ENCODE results near the gene SARM1. TPM values are rescaled to one million over a fixed set of nuclear protein-coding genes. Genes with fewer than 3 reads are reported as not detected.

The SARM1 gene
- total and polyA plus RNA-seq, 9 of the 15 experiments (the other 6 are each of a cell fraction or from before 2014, with no cell fraction given): 0.04 to 0.55 (median 0.11) TPM; not detected in 2

DNA sequence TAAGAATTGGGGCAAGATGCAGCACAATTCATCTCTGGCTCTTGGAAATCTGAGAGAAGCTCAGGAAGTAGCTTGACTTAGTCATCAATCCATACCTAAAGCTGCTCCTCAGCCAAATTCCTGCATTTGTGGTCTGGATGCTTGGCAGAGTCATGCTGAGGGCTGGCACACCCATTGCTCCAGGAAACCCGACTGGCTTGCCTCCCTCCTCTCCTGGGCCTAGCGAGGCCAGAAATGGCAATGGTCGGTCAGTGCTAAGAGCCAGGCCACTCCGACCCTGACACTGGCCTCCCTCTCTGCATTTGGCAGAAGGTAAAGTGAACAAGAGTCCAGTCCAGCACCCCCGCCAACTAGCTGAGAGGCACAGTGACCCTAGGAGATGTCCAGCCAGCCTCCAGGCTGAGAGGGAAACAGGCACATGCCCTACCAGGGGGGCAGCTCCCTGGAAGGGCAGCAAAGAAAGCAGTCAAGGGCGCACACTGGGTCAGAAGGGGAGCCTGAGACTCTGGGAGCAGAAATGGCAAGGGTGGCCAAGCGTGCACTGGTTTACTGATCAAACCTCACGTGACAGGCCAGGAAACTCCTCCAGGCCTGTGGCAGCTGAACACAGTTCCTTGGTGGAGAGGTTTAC, 24.1 kb upstream of the SARM1 start (continued):
- TF ChIP-seq, protein P1, sequence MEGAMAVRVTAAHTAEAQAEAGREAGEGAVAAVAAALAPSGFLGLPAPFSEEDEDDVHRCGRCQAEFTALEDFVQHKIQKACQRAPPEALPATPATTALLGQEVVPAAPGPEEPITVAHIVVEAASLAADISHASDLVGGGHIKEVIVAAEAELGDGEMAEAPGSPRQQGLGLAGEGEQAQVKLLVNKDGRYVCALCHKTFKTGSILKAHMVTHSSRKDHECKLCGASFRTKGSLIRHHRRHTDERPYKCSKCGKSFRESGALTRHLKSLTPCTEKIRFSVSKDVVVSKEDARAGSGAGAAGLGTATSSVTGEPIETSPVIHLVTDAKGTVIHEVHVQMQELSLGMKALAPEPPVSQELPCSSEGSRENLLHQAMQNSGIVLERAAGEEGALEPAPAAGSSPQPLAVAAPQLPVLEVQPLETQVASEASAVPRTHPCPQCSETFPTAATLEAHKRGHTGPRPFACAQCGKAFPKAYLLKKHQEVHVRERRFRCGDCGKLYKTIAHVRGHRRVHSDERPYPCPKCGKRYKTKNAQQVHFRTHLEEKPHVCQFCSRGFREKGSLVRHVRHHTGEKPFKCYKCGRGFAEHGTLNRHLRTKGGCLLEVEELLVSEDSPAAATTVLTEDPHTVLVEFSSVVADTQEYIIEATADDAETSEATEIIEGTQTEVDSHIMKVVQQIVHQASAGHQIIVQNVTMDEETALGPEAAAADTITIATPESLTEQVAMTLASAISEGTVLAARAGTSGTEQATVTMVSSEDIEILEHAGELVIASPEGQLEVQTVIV (CRISPR knock-in tag; IDR thresholded peaks at IDR 0.05; ENCODE audit: borderline replicate concordance): no peak
- TF ChIP-seq ZNF57 (CRISPR knock-in tag; IDR thresholded peaks at IDR 0.05): no peak
- no peak for TF ChIP-seq U2AF2 (optimal IDR thresholded peaks at IDR 0.05; ENCODE audit: low read depth, low read length)
- 0 out of 2 replicates have a peak, but pooled peaks have one; percentile 32 for TF ChIP-seq RBFOX2 (IDR thresholded peaks at IDR 0.05; ENCODE audit: low read depth, low read length)
- no peak for TF ChIP-seq TRIM28 (IDR thresholded peaks at IDR 0.05)

DNA sequence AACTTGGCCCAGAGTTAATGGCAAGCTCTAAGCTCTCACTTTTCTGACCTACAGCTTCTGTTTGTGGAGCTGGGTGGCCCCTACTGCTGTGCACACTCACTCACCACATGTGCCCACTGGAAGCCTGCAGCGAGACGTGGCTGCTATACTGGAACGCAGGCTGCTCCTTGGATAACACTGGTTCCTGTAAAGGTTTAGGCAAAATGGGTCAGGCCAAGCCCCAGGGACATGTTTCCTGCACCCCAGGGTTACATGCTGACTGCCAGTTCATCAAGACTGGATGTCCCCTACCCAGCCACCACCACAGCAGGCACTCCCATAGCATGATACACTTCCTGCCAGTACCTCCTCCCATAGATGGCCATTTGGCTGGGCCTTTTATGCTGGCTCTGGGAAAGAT, 22.5 kb upstream of the SARM1 start:
- TF ChIP-seq TGIF2 (CRISPR knock-in tag; IDR thresholded peaks at IDR 0.05) (no peak), NR4A1 (CRISPR knock-in tag; IDR thresholded peaks at IDR 0.05) (no peak), NR4A1 (tag; IDR thresholded peaks at IDR 0.05) (no peak), NFYB (IDR thresholded peaks at IDR 0.05; ENCODE audit: extremely low read depth, insufficient read length) (no peak), RBM39 (optimal IDR thresholded peaks at IDR 0.05; ENCODE audit: low read depth, low read length) (no peak), FOXJ2 (tag; IDR thresholded peaks at IDR 0.05) (no peak)
- TF ChIP-seq, protein P2, sequence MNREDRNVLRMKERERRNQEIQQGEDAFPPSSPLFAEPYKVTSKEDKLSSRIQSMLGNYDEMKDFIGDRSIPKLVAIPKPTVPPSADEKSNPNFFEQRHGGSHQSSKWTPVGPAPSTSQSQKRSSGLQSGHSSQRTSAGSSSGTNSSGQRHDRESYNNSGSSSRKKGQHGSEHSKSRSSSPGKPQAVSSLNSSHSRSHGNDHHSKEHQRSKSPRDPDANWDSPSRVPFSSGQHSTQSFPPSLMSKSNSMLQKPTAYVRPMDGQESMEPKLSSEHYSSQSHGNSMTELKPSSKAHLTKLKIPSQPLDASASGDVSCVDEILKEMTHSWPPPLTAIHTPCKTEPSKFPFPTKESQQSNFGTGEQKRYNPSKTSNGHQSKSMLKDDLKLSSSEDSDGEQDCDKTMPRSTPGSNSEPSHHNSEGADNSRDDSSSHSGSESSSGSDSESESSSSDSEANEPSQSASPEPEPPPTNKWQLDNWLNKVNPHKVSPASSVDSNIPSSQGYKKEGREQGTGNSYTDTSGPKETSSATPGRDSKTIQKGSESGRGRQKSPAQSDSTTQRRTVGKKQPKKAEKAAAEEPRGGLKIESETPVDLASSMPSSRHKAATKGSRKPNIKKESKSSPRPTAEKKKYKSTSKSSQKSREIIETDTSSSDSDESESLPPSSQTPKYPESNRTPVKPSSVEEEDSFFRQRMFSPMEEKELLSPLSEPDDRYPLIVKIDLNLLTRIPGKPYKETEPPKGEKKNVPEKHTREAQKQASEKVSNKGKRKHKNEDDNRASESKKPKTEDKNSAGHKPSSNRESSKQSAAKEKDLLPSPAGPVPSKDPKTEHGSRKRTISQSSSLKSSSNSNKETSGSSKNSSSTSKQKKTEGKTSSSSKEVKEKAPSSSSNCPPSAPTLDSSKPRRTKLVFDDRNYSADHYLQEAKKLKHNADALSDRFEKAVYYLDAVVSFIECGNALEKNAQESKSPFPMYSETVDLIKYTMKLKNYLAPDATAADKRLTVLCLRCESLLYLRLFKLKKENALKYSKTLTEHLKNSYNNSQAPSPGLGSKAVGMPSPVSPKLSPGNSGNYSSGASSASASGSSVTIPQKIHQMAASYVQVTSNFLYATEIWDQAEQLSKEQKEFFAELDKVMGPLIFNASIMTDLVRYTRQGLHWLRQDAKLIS (CRISPR knock-in tag; IDR thresholded peaks at IDR 0.05): no peak

More for the DNA sequence above, 22.5 kb upstream of the SARM1 start:
- H3K4me3 ChIP-seq: no peak overlapping the region
- no peak overlapping the region for H3K9ac ChIP-seq (ENCODE audit: insufficient read depth in 1 of 2, low read depth in 2 of 2, low read length in 2 of 2)
- intact Hi-C loops (cut with micrococcal nuclease): no loop called here
- ChIA-PET POLR2A (interaction anchor here (0.6 to 4.2 kb wide), 5 partner anchors 8 to 212 kb away, joined by 3 to 44 read pairs (median 4); partner anchors contain the start of genes IFT20, POLDIP2, SLC46A1 and TNFAIP1), CTCF (ENCODE audit: low intra/inter-chr PET ratio) (no interaction called here)
- H3K9me1 ChIP-seq (ENCODE audit: control insufficient read depth, insufficient read depth, low read length): no peaks in the 10 kb centered on the region
- H3K27ac ChIP-seq (ENCODE audit: extremely low read depth, low read depth, low read length): no peak overlapping the region
- BruUV-seq (replicated peaks): no TSS peak
- no peaks in the 10 kb centered on the region; the same call in none of the 2 replicates for H4K20me1 ChIP-seq (replicated peaks; ENCODE audit: control insufficient read depth, insufficient read depth, low read length)
- H2AFZ ChIP-seq (ENCODE audit: low read depth, low read length): no peak overlapping the region
- no peak for DNase-seq (ENCODE audit: extremely low read depth in 1 of 4, low spot score in 3 of 4)
- in situ Hi-C loops (cut with MboI): no loop called here
- H3K36me3 ChIP-seq (ENCODE audit: control insufficient read depth, insufficient read depth, low read length): peaks cover 96% of the 10 kb centered on the region
- FAIRE-seq: no peak
- ATAC-seq: no peak
- no peak overlapping the region for H3K4me2 ChIP-seq (ENCODE audit: insufficient read depth, low read length)
- peaks cover 0 to 3% of the 10 kb centered on the region in 2 experiments; a peak in 1 of 5 replicates for H3K4me1 ChIP-seq (replicated peaks in 1 of 2; ENCODE audit: control insufficient read depth in 2 of 2, insufficient read depth in 2 of 2, low read length in 2 of 2)
- no peaks in the 10 kb centered on the region for H3K79me2 ChIP-seq (ENCODE audit: control insufficient read depth, insufficient read depth, low read length)
- no peaks in the 10 kb centered on the region for H3K9me3 ChIP-seq (replicated peaks; ENCODE audit: control insufficient read depth, insufficient read depth, low read depth, low read length)
- 70% methylated on average over 3 of the region's 3 CpGs for WGBS (ENCODE audit: insufficient coverage, low coverage, missing lambda C conversion rate)
- H3K27me3 ChIP-seq (ENCODE audit: control insufficient read depth in 2 of 2, insufficient read depth in 2 of 2, low read length in 2 of 2): no peaks in the 10 kb centered on the region

Measured in K562 (cell line).